GM21367 (cell line): ENCODE results near the gene BICRAL.
"Not testable (repeated sequence)": the region's sequence is repeated elsewhere in the genome, so short reads cannot be mapped to it uniquely, and the experiment has no call there.

ENCODE experiments used
- ATAC-seq: cut with Tn5 transposase; IDR thresholded peaks from one replicate; pipeline ENCODE4 v1.9.1; 2021; ENCODE audit not compliant: unreplicated experiment

BICRAL gene

GRCh38 chr6:42841844-42842584, 60.2 kb downstream of the BICRAL start:
- no peak for ATAC-seq

DNA sequence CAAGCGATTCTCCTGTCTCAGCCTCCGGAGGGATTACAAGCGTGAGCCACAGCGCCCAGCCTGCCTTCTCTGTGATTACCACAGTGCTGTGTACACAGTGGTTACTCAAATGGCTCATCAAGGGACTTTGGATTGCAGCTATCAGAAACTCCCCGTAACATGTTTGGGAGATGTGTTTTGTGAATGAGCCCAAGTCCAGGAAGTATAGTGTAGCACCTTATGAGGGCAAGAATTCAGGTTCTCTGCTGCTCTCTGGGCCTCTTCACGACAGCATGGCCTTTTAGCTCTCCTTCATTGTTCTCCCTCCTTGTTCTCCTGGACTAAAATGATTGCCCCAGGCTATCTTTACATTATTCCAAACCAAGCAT, 63.5 kb downstream of the BICRAL start:
- no peak for ATAC-seq

DNA sequence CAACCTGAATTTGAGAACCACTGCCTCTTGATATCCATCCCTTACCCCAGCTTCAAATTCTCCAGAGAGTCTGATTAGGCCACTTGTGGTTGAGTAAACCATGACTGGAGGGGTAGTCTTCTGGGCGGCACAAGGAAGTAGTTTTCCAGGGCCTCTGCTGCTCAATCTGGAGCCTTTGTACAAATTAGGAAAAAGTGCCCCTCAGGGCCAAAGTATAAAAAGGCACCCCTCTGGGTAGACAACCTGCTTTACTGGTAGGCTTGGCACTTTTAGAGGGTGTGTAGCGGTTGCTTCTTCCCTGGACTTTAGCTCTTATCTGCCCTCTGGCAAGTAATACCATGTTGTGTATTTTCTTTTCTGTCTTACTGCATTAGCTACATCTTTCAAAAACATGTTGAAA, 64.7 kb downstream of the BICRAL start:
- no peak for ATAC-seq

GRCh38 chr6:42848700-42849099, 66.8 kb downstream of the BICRAL start:
- no peak for ATAC-seq

- ATAC-seq = no peak
These were observed 69.7 kb downstream of the BICRAL start for GRCh38 chr6:42851599-42851998.

DNA sequence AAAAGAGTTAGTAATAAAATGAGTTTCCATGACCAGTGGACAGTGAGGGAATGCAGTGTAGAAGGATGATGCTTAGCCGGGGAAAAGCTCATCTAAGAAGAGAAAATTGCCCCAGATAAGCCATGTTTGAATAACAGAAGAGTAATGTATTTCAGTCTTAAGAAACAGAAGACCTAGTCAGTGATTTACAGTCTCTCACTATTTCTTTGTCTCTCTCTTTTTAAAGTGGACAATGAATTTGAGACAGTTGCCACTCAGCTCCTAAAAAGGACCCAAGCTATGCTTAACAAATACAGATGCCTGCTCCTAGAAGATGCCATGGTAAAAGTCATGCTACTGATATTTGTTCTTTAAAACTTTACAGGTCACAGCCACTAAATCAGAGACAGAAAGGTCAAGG, 78.2 kb downstream of the BICRAL start:
- ATAC-seq = no peak

DNA sequence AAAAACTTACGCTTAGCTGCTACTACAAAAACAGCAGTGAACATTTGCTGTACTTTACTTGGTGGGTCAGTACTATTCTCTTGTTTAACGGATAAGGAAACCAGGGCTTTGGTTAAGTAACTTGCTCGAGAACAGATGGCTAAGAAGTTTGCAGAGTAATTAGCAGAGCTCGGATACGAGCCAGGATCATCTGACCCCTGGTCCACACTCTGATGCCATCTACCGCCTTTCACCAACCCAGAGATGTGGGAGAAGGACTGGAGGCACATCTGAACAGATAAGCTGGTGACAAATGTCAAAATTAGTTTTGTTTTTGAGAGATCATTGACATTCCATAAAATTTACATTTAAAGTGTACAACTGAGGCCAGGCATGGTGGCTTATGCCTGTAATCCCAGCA, 78.6 kb downstream of the BICRAL start:
- no peak for ATAC-seq

- no peak for ATAC-seq
These were observed 82.8 kb downstream of the BICRAL start for GRCh38 chr6:42864602-42865001.

- no peak for ATAC-seq
These were observed 88.5 kb downstream of the BICRAL start for GRCh38 chr6:42870145-42870936.

- no peak for ATAC-seq
These were observed 89.9 kb downstream of the BICRAL start for GRCh38 chr6:42871711-42872110.

- no peak for ATAC-seq
These were observed 91.5 kb downstream of the BICRAL start for GRCh38 chr6:42873313-42873712.

DNA sequence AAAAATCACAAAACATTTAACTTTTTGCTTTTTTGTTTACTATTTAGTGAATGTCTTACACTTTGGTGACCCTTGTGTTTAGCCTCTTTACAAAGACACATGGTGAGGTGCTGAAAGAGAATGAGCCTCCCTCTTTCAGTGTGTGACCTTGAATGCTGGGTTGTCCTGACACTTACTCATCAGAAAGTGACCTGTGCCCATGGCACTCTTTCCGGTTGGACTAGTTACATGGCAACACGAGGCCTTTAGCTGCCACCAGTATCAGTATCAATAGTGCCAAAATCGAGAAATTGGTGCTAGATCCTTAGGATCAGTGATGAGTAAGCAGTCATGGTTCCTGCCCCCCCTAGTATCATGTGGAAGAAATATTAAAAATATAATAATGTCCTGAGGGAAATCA, 95.8 kb downstream of the BICRAL start:
- no peak for ATAC-seq

DNA sequence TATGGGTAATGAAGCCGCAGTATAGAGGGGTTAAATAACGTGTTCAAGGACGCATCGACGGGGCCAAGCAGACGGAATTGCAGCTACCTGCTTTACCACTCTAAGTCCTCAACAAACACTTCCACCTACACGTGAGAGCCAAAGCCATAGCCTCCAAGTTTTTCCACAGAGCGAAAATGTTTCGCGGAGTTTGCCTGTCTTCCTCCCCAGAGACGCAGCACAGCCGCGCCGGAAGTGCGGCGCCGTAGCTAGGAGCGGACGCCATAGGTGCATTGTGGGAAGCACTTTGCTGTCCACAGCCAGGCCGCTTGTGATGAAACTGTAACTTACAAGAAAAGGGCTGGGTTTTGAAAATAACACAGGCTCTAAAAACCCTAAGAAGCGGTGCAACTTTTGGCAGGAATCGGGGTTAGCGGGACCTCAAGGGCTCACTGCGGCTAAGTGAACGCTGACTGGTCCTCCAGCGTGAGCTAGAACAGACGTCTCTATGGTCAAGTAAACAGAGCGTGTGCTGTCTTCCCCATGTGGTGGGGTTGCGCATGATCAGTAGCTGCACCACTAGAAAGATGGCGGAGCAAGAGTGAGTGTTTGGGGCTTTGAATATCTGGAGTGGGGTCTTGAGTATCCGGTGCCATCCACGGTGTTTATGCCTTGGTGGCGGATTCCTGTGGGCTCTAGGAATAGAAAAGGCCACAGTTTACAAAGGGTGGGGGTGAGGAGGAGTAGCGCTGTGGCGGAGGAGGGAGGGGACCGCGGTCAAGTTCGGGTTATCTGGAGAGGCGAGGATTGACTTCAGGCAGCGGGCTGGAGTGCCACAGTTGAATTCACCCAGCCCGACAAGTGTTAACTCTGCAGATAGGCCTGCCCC, 97.8 kb downstream of the BICRAL start, which contains the start of gene RPL7L1:
Gene RPL7L1, plus strand, starts transcription at position 245 of the 868 bp plus-strand sequence. Its CDS starts 295 bp downstream, at position 540.
- peak; percentile 78 for ATAC-seq

- not testable (repeated sequence) for ATAC-seq
These were observed 98.5 kb downstream of the BICRAL start for GRCh38 chr6:42880240-42880817.

- ATAC-seq = not testable (repeated sequence)
These were observed 99.0 kb downstream of the BICRAL start for GRCh38 chr6:42880871-42881270.

DNA sequence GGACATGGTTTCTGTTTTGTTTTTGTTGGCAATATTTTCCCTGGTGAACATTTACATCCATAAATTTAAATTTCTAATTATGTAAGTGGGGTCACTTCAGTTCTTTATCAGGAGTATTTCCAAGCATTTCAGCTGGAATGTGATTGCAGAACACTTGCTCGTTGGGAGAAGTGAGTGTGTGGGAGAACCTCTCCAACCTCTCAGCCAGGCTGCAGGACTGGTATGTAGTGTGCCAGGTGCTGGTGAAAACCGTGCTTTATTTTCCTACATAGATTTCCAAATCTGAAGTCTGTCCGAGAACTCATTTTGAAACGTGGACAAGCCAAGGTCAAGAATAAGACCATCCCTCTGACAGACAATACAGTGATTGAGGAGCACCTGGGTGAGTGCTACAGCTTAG, 103.8 kb downstream of the BICRAL start:
- ATAC-seq = no peak

GRCh38 chr6:42888201-42888600, 106.3 kb downstream of the BICRAL start:
- ATAC-seq = not testable (repeated sequence)

- no peak for ATAC-seq
These were observed 108.0 kb downstream of the BICRAL start for GRCh38 chr6:42889815-42890214.

DNA sequence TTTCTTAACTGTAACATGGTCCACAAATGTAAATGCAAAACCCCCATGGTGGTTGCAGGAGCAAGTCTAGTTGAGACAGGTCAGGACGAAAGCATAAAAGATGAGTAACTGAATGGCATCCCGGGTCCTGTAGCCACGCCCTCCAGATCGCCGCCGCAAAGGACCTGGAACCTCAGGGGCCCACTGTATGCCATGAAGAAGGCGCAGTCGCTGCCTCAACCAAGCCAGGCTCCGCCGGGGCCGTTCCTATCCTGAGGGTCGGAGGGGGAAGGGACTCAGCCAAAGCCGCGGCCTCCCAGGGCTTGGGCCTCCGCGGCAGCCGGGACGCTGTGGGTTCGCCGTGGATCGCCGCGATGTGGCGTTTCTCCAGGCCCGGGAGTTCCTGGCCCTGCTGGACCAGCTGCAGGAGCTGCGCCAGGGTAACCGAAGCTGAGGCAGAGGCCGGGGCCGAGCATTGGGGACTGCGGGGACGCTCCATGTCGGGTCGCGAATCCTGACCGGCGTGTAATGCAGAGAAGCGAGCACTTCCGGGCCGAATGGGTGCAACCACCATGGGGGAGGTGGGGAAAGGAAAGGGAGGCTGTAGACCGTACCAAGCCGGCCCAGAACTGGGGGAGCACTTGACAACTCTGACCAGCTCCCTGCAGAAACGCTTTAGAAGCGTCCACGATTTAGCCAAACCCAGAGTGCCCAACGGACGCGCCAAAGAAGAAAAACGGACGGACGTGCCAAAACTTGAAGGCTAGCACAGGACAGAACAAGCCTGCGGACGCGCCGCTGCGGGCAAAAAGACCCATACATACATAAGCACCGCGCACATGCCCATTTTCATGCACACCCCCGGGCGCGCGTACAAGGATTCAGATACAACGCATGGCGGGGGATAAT, 108.7 kb downstream of the BICRAL start:
- ATAC-seq = peak; percentile 84

GRCh38 chr6:42891199-42891722, 109.4 kb downstream of the BICRAL start:
- ATAC-seq = no peak
